ENCODE results near the gene CHAC1. TPM values are rescaled to one million over a fixed set of nuclear protein-coding genes. Genes with fewer than 3 reads are reported as not detected.
A peak's percentile ranks its signal among the peaks of the same experiment; 100 is the strongest.

CHAC1 gene, protein sequence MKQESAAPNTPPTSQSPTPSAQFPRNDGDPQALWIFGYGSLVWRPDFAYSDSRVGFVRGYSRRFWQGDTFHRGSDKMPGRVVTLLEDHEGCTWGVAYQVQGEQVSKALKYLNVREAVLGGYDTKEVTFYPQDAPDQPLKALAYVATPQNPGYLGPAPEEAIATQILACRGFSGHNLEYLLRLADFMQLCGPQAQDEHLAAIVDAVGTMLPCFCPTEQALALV
- 2.4 and 4.8 TPM in 2 replicates for total RNA-seq

DNA sequence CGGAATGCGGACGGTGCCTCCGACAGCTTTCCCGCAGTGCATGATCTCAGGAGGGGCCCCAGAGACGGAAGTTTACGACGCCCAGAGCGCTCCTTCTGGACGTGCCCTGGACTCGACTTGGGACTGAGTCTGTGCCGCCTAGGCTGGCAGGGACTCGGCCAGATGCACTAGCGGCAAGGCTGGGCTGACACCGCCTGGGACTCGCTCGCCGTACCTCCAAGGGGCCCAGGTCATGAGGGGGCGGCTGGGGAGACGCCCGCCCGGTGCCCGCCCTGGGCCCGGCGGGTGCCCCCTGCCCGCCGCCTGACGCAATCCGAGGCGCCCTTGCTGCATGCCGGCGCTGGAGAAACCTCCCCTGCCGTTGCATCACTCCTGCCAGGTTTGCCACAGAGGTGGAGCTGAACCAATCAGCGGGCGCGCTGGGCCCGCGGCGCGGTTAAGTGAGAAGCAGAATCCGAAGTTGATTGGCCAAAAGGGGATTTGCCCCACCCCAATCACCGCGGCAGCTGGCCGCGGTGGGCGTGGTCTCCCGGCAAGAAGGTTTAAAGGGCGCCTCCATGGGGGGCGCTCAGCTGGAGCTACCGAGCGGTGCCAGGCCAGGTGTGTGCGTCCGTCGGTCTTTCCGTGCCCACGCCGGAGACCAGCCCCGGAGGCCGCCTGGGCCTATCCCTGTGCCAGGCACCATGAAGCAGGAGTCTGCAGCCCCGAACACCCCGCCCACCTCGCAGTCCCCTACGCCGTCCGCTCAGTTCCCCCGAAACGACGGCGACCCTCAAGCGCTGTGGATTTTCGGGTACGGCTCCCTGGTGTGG is at the start of gene CHAC1:
Gene CHAC1, plus strand, starts transcription at position 571 of the 812 bp plus-strand sequence. Its CDS starts 113 bp downstream, at position 684.
- peak; percentile 96 for DNase-seq (ENCODE audit: low read depth in 2 of 2)

DNA sequence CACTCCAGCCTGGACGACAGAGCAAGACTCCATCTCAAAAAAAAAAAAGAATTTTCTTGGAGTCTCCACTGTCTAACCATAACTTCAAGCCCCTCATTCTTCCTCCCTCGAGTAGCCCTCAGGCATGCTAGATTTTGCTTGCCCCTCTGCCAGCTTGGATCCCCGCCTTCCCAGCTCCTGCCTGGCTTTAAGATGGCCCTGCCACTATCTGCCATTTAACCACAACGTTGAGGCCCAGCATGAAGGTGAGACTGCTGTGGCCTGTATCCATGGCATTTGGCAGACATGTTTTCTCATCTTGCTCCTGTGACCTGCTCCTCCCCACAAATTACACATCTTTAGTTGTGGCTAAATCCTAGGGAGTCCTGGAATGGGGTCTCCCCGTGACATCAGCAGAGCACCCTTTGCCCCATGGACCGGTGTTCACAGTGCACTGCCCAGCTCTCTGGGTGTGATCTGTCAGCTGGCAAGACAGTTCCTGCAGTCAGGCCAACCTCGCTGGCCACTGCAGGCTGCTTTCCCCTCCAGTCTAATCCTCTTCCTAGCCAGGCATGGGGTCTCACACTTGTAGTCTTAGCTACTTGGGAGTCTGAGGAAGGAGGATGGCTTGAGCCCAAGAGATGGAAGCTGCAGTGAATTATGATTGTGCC is 48.6 kb upstream of the CHAC1 start:
- peak in 1 of 2 donors; percentile 8 for DNase-seq (ENCODE audit: low read depth in 2 of 2)

DNA sequence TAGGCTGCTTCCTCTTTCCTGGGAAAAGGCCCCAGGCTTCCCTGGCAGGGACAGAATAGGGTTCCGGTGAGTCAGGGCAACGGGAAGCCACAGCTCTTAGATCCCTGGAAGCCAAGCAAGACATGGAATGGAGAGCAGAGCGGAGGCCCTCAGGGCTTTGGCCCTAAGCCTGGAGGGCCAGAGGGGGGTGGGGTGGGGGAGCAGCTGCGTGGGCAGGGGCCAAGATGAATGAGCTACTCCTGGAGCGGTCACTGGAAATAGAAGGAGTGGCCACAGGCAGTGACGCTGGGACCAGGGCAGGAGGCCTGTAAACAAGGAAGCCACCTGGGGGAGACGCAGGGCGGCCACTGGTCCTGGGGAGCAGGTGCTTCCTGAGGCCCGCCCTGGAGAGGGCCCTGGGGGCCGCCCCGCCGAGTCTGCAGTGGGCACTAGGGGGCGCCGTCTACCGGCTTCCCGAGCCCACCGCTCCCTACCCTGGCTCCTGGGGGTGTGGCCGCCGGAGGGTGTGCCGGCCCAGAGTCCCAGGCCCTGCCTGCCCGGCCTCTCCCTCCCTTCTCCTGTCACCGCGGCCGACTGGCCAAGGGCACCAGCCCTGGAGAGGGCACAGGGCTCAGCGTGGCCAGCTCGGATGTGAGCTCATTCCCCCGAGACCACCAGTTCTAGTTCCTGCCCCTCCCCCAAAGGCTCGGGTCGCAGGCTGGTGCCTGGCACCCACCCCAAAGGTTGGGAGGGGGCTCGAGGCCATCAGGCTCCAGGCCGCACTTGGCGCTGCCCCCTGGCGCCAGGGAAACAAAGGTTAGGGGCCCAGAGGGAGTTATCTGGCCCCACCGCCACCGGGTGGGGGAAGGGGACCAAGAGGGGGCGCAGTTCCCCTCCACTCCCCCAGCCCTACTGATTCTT is 46.9 kb upstream of the CHAC1 start:
- peak; percentile 95 to 99 for DNase-seq (ENCODE audit: low read depth in 2 of 2)

DNA sequence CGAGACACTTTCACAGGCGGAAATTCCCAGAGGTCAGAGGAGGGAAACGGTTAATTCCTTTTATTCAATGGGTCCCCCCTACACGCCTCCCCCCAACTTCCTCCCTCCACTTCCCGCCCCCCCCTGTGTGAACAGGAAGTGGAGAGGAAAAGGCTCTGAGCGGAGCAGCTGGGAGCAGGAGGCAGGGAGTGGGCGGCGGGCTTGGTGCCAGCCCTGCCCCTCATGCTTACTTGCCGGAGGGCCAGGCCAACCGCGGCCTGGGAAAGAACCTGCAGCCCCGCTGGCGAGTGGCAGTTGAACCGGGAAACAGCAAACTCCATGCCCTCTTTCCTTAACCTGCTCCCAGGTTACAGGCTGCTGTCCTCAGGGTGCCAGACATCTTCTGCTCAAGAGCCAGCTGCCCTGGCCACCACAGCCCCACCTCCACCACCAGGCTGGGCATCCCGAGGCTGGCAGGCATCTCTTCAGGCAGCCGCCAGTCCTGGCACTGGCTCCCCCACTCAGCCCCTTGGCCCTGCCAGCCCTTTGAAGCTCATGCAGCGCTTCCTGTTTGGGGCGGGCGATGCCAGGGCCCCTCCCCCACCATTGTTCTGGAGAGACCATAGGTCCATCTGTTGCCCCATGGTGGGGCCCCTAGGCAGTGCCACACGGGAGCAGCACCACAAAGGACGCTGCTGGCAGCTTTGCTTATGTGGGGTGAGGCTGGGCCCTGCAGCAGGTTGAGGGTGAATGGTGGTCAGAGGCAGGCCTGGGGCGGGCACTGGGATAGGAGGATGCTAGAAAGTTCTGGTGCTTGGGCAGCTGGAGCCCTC is 46.1 kb upstream of the CHAC1 start:
- peak; percentile 87 to 90 for DNase-seq (ENCODE audit: low read depth in 2 of 2)

DNA sequence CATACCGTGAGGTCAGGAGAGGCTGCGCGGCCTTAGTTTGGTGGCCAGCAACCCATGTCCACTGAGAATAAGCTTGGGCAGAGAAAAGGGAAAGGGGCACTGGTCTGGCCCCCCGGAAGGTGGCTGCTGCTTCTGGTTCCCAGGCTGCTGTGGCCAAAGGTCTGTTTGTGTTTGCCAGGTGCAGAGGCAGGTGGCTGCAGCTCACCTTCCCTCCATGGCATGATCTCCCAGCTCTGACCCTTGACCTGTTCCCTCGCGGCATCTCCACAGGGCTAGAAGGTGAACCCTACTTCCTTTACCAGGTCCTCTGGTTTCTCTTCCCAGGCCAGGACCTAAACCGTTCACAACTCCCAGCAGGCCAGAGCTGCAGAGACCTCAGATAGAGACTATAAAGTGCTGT is 45.2 kb upstream of the CHAC1 start:
- no peak for DNase-seq (ENCODE audit: low read depth in 2 of 2)

DNA sequence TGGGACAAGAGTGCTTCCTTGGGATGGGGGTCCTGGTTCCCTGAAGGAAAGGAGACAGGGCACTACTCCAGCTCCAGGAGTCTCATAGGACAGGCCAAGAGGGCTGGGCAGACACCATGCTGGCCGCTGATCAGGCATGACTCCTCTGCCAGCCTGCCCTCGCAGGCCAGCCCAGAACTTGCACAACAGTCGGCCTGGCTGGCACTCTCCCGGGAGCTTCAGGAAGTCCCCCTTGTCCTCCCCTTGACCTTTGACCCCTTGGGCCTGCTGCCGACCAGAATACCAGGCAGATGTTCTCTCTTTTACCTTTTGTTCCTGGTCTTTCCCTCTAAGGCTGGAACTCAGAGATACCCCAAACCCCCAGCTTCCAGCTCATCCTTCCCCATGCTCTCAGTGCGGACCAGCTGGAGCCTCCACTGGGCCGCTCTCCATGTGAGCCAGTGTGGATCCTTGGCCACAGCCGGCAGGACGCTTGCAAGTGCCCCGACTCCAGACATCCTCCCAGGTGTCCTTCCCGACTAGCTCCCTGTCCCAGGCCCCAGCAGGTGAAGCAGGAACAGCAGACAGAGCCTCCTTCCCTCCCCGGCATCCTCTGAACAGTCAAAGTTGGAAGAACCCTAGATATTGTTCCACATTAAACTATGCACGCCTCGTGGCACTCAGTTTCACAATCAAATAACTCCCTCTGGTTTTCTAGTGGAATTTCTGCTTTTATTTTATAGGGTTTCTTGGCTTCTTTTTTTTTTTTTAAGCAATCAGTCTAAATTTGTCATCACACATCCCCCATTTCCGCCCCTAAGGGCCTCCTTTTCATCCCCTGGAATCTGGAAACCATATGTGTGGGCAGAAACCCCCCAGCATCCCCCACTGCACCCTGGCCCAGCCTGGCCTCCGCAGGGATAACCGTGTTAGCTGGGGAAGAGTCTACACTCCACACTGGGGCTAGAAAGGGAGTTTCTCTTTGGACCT is 43.3 kb upstream of the CHAC1 start:
- peak in 1 of 2 donors; percentile 41 for DNase-seq (ENCODE audit: low read depth in 2 of 2)

DNA sequence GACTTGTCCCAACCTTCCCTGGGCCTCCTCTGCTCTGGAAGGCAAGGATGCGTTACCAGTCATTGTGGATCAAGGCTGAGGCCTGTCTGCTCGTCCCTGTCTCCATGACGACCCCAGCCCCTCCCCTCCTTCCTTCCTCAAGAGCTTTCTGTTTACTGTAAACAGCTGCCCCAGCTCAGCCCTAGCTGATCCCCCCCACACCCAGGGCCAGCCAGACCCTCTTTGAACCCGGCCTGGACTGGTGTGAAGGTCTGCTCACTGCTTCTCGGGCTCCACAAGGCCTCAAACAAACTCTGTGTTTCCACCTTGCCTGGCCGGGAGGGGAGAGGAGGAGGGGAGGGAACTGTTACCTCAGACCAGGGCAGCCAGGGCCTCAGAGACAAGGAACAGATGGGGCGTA is 42.1 kb upstream of the CHAC1 start:
- no peak for DNase-seq (ENCODE audit: low read depth in 2 of 2)

DNA sequence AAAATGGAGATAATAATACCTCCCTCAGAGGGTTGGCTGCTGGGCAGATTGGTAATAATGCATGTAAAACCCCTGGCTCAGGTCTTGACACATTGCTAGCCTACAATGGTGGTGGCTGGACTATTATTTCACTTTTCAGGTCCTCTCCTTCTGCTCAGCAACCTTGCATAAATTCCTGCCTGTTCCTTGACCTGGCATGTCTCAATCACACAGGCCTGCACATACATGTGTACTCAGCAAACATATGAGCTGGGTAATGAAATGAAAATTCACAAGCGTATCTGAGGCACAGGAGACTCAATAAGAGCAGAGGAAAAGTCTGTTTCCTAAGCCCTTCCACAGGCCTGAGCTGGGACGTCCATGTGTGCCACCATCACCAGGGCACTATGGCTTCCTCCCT is 41.6 kb upstream of the CHAC1 start:
- DNase-seq (ENCODE audit: low read depth in 2 of 2): no peak

DNA sequence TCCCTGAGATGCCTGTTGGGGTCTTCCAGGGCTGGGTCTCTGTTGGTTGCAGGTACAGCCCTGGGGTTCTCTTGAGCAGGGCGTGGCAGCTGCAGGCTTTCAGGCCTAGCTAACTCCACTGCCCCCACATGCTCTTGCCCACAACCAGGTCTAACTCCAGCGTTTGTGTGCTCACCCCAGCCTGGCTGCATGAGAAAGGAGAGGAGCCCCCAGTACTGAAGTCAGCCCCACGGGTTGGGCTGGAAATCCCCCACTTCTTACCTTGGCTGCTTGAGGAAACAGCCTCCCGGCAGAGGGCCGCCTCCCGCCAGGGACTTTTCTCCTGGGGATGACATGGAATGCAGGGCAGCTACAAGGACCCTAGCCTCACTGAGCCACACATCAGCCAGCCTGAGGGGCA is 40.8 kb upstream of the CHAC1 start:
- no peak for DNase-seq (ENCODE audit: low read depth in 2 of 2)

DNA sequence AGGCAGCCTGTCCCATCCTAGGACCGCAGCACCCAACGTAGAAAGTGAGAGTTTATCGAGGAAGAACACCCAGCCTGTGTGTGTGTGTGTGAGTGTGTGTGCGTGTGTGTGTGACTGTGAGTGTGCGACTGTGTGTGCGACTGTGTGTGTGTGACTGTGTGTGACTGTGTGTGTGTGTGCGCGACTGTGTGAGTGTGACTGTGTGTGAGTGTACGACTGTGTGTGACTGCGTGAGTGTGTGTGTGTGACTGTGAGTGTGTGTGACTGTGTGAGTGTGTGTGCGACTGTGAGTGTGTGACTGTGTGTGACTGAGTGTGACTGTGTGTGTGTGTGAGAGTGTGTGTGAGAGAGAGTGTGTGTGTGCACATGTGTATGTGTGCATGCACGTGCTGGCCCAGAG is 39.3 kb upstream of the CHAC1 start:
- no peak for DNase-seq (ENCODE audit: low read depth in 2 of 2)

DNA sequence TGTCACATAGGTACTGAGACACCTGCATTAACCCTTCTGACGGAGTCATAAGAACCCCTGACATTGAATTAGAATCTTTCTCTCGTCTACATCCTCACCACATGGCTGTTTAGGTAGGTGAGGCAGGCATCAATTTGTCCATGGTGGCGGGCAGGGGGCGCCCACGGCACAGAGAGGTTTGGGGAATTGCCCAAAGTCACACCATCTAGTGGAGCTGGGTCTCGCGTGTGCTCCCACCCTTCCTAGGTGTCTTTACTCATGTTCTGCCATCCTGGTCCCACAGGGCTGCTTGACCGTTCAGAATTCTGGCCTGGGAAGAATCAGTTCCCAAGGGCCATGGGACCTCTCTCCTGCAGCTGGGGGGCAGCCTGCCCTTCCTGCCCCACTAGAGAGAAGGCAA is 38.8 kb upstream of the CHAC1 start:
- DNase-seq (ENCODE audit: low read depth in 2 of 2): peak in 1 of 2 donors; percentile 21

DNA sequence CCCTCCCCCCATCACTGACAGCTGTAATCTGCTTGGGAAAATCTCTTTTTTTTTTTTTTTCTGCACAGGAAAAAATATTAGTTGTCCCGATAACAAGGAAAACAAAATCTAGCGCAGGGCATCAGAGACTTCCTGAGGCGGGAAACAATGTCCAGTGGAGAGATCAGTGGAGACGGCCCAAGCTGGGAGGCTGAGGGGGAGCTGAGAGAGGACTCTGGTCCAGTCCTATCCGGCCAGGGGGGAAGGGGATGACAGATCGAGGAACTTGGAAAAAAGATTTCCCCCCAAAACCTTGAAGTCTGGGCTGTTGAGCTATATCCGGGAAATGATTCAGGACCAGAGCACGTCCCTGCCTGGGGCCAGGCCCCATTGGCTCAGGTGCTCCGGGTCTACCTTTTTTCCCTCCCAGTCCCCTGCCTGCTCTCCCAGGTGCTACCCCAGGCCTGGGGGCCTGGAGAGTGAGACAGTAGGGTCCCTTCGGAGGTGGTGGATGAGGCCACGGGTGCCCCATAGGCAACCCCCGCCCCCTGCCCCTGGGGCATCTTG is 38.1 kb upstream of the CHAC1 start:
- DNase-seq (ENCODE audit: low read depth in 2 of 2): peak; percentile 17 to 48

DNA sequence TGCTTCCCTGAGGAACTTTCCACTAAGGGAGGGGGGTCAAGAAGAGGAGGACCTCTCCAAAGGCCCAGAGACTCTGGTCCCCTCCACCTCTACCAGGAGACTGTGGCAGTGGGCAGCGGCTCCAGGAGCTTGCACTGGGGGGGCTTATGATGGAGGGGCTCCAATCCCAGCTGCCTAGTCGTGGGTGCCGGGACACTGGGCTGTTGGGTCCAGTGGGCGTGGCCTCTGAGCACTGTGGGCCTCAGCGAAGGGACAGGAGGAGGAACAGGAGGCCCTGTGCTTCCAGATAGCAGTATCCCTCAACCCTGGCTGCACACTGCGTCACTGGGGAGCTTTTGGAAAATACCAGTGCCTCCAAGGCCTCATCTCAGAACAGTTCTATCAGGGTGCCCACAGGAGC is 37.6 kb upstream of the CHAC1 start:
- no peak for DNase-seq (ENCODE audit: low read depth in 2 of 2)

DNA sequence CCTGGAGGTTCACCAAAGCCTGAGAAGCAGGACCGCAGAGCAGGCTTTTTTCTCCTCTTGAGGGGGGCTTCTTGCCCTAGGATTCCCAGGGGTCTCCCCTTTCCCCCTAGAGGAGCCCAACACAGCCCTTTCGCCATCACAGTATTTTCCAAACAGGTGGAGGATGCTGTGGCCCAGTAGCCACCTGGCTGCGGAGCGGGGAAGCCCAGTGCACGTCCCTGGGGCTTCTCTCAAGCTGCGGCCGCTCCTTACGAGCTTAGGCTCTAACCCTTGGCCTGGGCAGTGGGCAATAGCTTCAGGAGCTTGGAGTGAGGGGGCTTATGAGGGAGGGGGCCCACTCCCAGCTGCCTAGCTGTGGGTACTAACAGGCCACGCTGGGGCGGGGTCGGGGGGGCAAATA is 35.7 kb upstream of the CHAC1 start:
- no peak for DNase-seq (ENCODE audit: low read depth in 2 of 2)

DNA sequence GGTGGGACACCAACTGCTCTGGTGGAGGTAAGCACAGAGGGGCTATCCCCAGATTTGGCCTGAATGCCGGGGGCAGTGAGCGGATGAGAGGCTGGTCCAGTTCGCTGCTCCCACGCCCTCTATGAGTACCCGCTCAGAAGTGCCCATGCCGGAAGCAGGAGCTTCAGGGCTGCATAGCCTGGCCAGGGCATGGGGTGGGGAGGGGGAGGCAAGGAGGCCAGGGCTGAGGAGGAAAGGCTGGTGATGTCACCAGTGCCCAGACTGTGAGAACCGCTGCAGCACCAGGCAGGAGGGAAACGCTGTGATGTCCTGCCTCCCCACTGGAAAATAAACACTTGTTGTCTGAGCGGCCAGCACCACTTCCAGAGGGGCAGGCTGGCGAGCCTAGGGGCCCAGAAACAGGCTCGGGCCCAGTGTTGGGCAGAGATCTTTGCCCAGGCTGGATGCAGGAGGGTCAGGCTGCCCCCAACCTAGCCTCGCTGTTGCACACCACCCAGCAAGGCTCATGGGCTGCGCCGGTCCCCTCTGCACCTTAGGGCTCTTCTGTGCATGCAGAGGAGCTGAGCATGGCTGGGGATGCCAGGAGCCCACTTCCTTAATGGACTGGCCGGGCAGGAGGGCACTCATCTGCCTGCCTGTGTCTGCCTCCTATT is 35.0 kb upstream of the CHAC1 start:
- peak; percentile 59 to 60 for DNase-seq (ENCODE audit: low read depth in 2 of 2)

DNA sequence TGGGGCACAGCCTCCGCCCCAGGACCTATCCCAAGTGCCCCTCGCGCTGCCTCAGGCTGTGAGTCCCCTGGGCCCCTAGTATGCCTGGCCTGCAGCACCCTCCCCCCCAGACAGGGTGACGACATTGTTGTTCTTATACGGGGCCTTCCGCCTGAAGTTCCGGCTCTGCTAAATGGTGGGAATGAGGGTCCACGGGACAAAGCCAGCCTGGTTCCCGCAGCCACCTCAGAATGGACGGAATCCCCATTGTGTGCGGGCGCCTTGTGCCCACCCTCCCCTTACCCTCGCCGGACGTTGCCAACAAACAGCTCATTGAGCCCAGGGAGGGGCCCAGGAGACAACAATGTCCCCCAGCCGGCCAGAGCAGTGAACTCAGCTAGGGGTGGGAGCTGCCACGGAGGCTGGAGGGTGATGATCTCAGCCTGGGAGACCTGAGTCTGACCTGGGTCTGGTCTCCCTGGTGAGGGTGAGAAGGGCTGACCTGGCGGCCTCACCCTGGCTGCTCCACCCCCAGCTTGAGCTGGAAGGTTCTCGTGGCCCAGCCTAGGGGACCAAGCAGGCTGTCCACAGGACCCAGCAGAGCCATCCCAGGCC is 34.4 kb upstream of the CHAC1 start:
- peak; percentile 42 to 76 for DNase-seq (ENCODE audit: low read depth in 2 of 2)

DNA sequence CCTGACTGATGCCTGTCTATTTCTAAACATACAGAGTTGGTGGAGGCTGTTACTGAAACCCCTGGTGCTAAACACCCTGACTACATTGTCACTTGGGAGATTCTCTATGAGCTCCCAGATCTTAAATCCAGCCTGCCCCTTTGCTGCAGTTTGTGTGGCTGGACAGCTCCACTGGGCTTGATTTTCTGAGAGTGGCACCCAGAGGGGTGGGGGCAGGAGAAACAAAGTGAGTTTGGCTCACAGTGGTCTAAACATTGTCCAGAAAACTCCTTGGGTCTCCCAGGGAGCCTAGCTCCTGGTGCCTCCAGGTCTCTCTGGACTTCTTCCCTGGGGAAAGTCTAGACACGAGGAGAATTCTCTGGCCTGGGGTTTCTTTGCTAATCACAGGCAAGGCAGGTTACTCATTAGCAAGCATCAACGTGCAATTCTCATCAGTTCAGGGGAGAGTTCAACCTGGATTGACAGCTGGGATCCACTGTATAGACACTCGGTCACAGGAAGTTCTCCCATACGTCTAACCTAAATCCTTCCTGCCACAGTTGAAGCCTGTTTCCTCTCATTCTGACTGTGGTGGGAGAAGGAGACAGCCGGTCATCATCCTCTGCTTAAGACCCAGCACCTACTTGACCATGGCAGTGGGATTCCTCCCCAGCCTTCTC is 31.2 kb upstream of the CHAC1 start:
- no peak for DNase-seq (ENCODE audit: low read depth in 2 of 2)

DNA sequence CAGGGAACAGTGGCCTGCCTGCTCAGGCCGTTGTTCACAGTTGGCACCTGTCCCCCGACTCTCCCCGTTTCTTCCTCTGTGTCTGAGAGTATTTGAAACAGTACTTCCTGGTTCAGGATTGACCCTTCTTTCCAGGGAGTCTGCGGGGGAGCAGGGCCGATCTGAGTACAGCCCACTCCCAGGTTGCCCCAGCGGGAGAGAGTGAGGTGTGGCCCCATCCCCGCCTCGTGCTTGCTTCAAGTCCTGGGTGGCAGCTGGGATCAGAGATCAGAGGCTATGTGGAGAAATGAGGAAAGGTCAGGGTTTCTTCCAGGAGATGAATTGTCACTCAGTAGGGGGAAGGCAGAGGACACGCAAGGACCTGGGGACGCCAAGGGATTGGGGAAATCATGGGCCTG is 30.7 kb upstream of the CHAC1 start:
- DNase-seq (ENCODE audit: low read depth in 2 of 2): no peak
